GM12878 (cell line): Measurements from ENCODE around the gene GPC5. TPM values are rescaled to one million over a fixed set of nuclear protein-coding genes. Genes with fewer than 3 reads are reported as not detected.

ENCODE experiments used
- ATAC-seq: fragments of 200-7000 bp; cut with Tn5 transposase; 3 replicates; pipeline ENCODE4 v1.9.1; 2020; ENCODE audit warnings: mild to moderate bottlenecking, moderate library complexity
- BruUV-seq: library from RNA; stranded (reverse); fragments of 400-500 nt; replicated peaks from 2 replicates; lab custom pipeline; 2021; lab: Mats Ljungman, UMichigan
- CTCF ChIA-PET: fragments of 300-600 bp; sonication (Branson Sonifier 250); formaldehyde crosslinking; extraction: SDS; loops from one replicate; lab custom pipeline; 2021; ENCODE audit warnings: inconsistent platforms; lab: Yijun Ruan, JAX
- POLR2A ChIA-PET: fragments of 350-600 bp; formaldehyde crosslinking; extraction: SDS; loops from one replicate; lab custom pipeline; 2021; ENCODE audit warnings: inconsistent platforms; lab: Charles Lee
- RAD21 ChIA-PET: fragments of 300-600 bp; sonication (Branson Sonifier 250); formaldehyde crosslinking; loops from one replicate; lab custom pipeline; 2023; ENCODE audit warnings: antibody characterized with exemption; ENCODE audit not compliant: unreplicated experiment; lab: Charles Lee
- SMC1A ChIA-PET: fragments of 300-600 bp; sonication (Branson Sonifier 250); formaldehyde crosslinking; loops from one replicate; lab custom pipeline; 2023; ENCODE audit not compliant: unreplicated experiment, uncharacterized antibody; lab: Charles Lee
- DNase-seq: peaks from one replicate; pipeline ENCODE4 v3.0.0-alpha.2; 2011; ENCODE audit warnings: low read depth, low spot score
- FAIRE-seq: peaks from 3 replicates; lab custom pipeline; 2011; peaks lifted over from hg19 to GRCh38; lab: Jason Lieb, UNC
- H2AFZ ChIP-seq: 2 replicates; pipeline ENCODE4 v1.6.0; 2011; ENCODE audit warnings: low read depth, low read length, control low read depth; ENCODE audit not compliant: control insufficient read depth
- H3K27ac ChIP-seq: 2 replicates; pipeline ENCODE4 v1.5.1; 2011; ENCODE audit warnings: control low read depth; ENCODE audit not compliant: control insufficient read depth, insufficient read depth
- H3K27me3 ChIP-seq, 2 experiments: replicated peaks in 1 of 2; 2 replicates each; pipeline versions ENCODE4 v1.6.0 to v1.6.1; 2011; ENCODE audit warnings: low read length in 1 of 2; ENCODE audit not compliant: control insufficient read depth in 2 of 2, insufficient read depth in 2 of 2
- H3K36me3 ChIP-seq, 2 experiments: 2 replicates each; pipeline ENCODE4 v1.5.1; 2011; ENCODE audit warnings: low read length in 1 of 2; ENCODE audit not compliant: control insufficient read depth in 2 of 2, insufficient read depth in 2 of 2
- H3K4me1 ChIP-seq: 2 replicates; pipeline ENCODE4 v1.6.1; 2011; ENCODE audit warnings: mild to moderate bottlenecking, low read length, moderate library complexity, mixed read lengths; ENCODE audit not compliant: control insufficient read depth, insufficient read depth
- H3K4me2 ChIP-seq: 2 replicates; pipeline ENCODE4 v1.6.0; 2011; ENCODE audit warnings: control low read depth; ENCODE audit not compliant: control insufficient read depth, insufficient read depth
- H3K4me3 ChIP-seq: fragments of 200-600 bp; sonication (generic); 2 replicates; pipeline ENCODE4 v1.5.1; 2016
- H3K79me2 ChIP-seq: 2 replicates; pipeline ENCODE4 v1.6.0; 2011; ENCODE audit warnings: low read length; ENCODE audit not compliant: control insufficient read depth, insufficient read depth
- H3K9ac ChIP-seq: 2 replicates; pipeline ENCODE4 v1.8.0; 2011; ENCODE audit warnings: low read length, control low read depth, mixed read lengths; ENCODE audit not compliant: control insufficient read depth, insufficient read depth
- H3K9me3 ChIP-seq: replicated peaks from 3 replicates; pipeline ENCODE4 v1.5.1; 2011; ENCODE audit warnings: mild to moderate bottlenecking, low read length; ENCODE audit not compliant: control insufficient read depth, insufficient read depth
- H4K20me1 ChIP-seq: 2 replicates; pipeline ENCODE4 v1.6.0; 2011; ENCODE audit not compliant: control insufficient read depth, insufficient read depth
- BHLHE40 ChIP-seq, 2 experiments: fragments of 450-650 bp in 1 of 2; IDR thresholded peaks; 2 replicates each; pipeline ENCODE4 v1.6.1; 2011 to 2017; ENCODE audit warnings: low read depth in 2 of 2, borderline replicate concordance in 1 of 2, improper control_type of control experiment in 1 of 2, low read length in 1 of 2, mild to moderate bottlenecking in 1 of 2
- CBX5 ChIP-seq: sonication (generic); IDR thresholded peaks from 2 replicates; pipeline ENCODE4 v1.6.1; 2016; ENCODE audit warnings: low read depth, moderate library complexity, mild to moderate bottlenecking, inconsistent platforms
- RCOR1 ChIP-seq: conservative IDR thresholded peaks from 2 replicates; pipeline ENCODE4 v1.6.1; 2012; ENCODE audit warnings: low read depth, low read length, improper control_type of control experiment
- RELB ChIP-seq: fragments of 450-650 bp; IDR thresholded peaks from 2 replicates; pipeline ENCODE4 v1.6.1; 2017; ENCODE audit warnings: low read depth, mild to moderate bottlenecking, moderate library complexity
- SMC3 ChIP-seq: IDR thresholded peaks from 2 replicates; pipeline ENCODE4 v1.6.1; 2011; ENCODE audit warnings: low read length, improper control_type of control experiment, borderline replicate concordance
- TCF12 ChIP-seq: IDR thresholded peaks from 2 replicates; pipeline ENCODE4 v1.6.1; 2011; ENCODE audit warnings: low read depth, mild to moderate bottlenecking, low read length
- ZBTB4 ChIP-seq: fragments of 450-650 bp; formaldehyde crosslinking; IDR thresholded peaks from 2 replicates; pipeline ENCODE4 v1.4.0; 2022; ENCODE audit warnings: mild to moderate bottlenecking, moderate library complexity
- ZNF592 ChIP-seq: fragments of 450-650 bp; IDR thresholded peaks from 2 replicates; pipeline ENCODE4 v1.6.1; 2017; ENCODE audit warnings: mild to moderate bottlenecking, moderate library complexity
- WGBS: methylation state at CpG from one replicate; pipeline ENCODE4 v1.1.6; 2016; ENCODE audit warnings: low lambda C conversion rate; ENCODE audit not compliant: insufficient replicate concordance, insufficient coverage; ENCODE audit errors: missing lambda C conversion rate; 5-methylcytosine and 5-hydroxymethylcytosine counted together
- in situ Hi-C: fragments of 300-500 bp; cut with MboI; formaldehyde crosslinking; loops from 9 replicates; pipeline ENCODE4 v1.14.3; 2018; ENCODE audit warnings: mixed read lengths
- intact Hi-C: fragments of 100-400 bp; cut with micrococcal nuclease; formaldehyde crosslinking; loops from one replicate; pipeline ENCODE4 v1.14.2; 2022; ENCODE audit not compliant: unreplicated experiment
- polyA plus RNA-seq, 11 experiments: library from polyadenylated mRNA; depleted of rRNA in 4 of 11; unstranded in 6 of 11; stranded (reverse) in 5 of 11; fragments of >200 nt; fragmentation: Nextera tagmentation in 4 of 11; fragmentation: Illumina TruSeq in 1 of 11; extraction: Ambion mirVana in 4 of 11; extraction: Trizol in 1 of 11; gene quantifications; 1 replicate in 1 of 11; 2 replicates in 10 of 11; pipeline versions ENCODE4 v1.2.1 to v1.2.3, GENCODE V29; 2011 to 2016; ENCODE audit warnings: inconsistent platforms in 2 of 11, missing spikeins in 2 of 11, low read depth in 1 of 11
- total RNA-seq, 4 experiments: library from RNA; depleted of rRNA in 3 of 4; stranded (reverse); fragments of >200 nt in 3 of 4; fragmentation: Illumina TruSeq in 1 of 4; extraction: Trizol in 1 of 4; gene quantifications; 2 replicates each; pipeline versions ENCODE4 v1.2.1 to v1.2.3, GENCODE V29; 2013 to 2021

The GPC5 gene
- total and polyA plus RNA-seq, 10 of the 15 experiments (the other 5 are each of a cell fraction or from before 2014, with no cell fraction given), result 0.05 to 0.87 (median 0.44) TPM; not detected in 1

- in situ Hi-C loops, result no loop called here
- 45% methylated on average over 3 of the region's 3 CpGs for WGBS
- Histone ChIP-seq H2AFZ (no peak overlapping the region), H3K79me2 (no peaks in the 10 kb centered on the region), H3K9ac (no peak overlapping the region), H4K20me1 (no peaks in the 10 kb centered on the region), H3K27ac (no peak overlapping the region), H3K4me2 (no peak overlapping the region), H3K9me3 (no peaks in the 10 kb centered on the region), H3K36me3 (no peaks in the 10 kb centered on the region), H3K4me1 (no peaks in the 10 kb centered on the region), H3K4me3 (no peak overlapping the region), H3K27me3 (no peaks in the 10 kb centered on the region)
- intact Hi-C loops, result no loop called here
- RAD21 ChIA-PET, result no interaction called here
- no peak for ATAC-seq
- BruUV-seq, result no TSS peak
- DNase-seq, result no peak
- no peak for FAIRE-seq
- SMC1A ChIA-PET, result interaction anchor here (0.9 to 1.2 kb wide), 2 partner anchors 17 to 94 kb away, joined by 3 read pairs; no protein-coding TSS in a partner anchor
- no peak for TF ChIP-seq CBX5
- TF ChIP-seq SMC3, result no peak
- TF ChIP-seq BHLHE40 (IDR thresholded peaks at IDR 0.05; ENCODE audit: borderline replicate concordance in 1 of 2, low read depth in 2 of 2, low read length in 1 of 2), result no peak
- TF ChIP-seq RELB, result no peak
- no peak for TF ChIP-seq ZNF592
- no peak for TF ChIP-seq ZBTB4 (CRISPR knock-in tag)
- no peak for TF ChIP-seq RCOR1
- no peak for TF ChIP-seq TCF12
- POLR2A ChIA-PET, result no interaction called here
- CTCF ChIA-PET, result interaction anchor here (0.6 kb wide), 1 partner anchor 1848 kb away, joined by 5 read pairs; no protein-coding TSS in a partner anchor
Observed at GRCh38 chr13:92807353-92807752, 1408.9 kb downstream of the GPC5 start.
